SK-N-SH (cell line): ENCODE results near the gene MRPL2.

Experiments used
- CTCF ChIP-seq: fragments of 200-600 bp; sonication (generic); IDR thresholded peaks from 2 replicates; pipeline ENCODE4 v1.6.1; 2017; ENCODE audit warnings: antibody characterized with exemption, mild to moderate bottlenecking, moderate library complexity
- TCF12 ChIP-seq: IDR thresholded peaks from 2 replicates; pipeline ENCODE4 v1.4.0; 2012

- TF ChIP-seq CTCF (no peak), TCF12 (no peak)
Observed at GRCh38 chr6:43020847-43021246, 38.4 kb downstream of the MRPL2 start.
